HEK293 (cell line): ENCODE results near the gene CDK14.
A peak's percentile ranks its signal among the peaks of the same experiment; 100 is the strongest.

Experiments
- CTCF ChIA-PET: fragments of 350-600 bp; formaldehyde crosslinking; extraction: SDS; loops from one replicate; lab custom pipeline; 2021; ENCODE audit warnings: antibody characterized with exemption; lab: Yijun Ruan, JAX
- POLR2A ChIA-PET: fragments of 300-600 bp; formaldehyde crosslinking; extraction: SDS; loops from one replicate; lab custom pipeline; 2020; ENCODE audit warnings: antibody characterized with exemption, inconsistent platforms; lab: Yijun Ruan, JAX
- H3K27ac ChIP-seq: fragments of 200-500 bp; sonication (Bioruptor generic); 2 replicates; pipeline ENCODE4 v1.5.1; 2014; ENCODE audit warnings: low read depth, low read length, control low read depth, inconsistent platforms; ENCODE audit errors: extremely low read depth
- H3K36me3 ChIP-seq, 2 experiments: fragments of 200-500 bp in 1 of 2; sonication (Bioruptor generic) in 1 of 2; 1 replicate in 1 of 2; 2 replicates in 1 of 2; pipeline ENCODE4 v1.5.1; 2014 to 2017; ENCODE audit warnings: inconsistent platforms in 2 of 2, low read length in 2 of 2; ENCODE audit not compliant: control insufficient read depth in 2 of 2, insufficient read depth in 1 of 2
- H3K4me1 ChIP-seq: fragments of 200-500 bp; sonication (Bioruptor generic); 2 replicates; pipeline ENCODE4 v1.5.1; 2014; ENCODE audit warnings: mild to moderate bottlenecking, low read length, inconsistent platforms; ENCODE audit not compliant: control insufficient read depth, insufficient read depth
- H3K4me3 ChIP-seq: 2 replicates; pipeline ENCODE4 v1.5.1; 2011; ENCODE audit warnings: low read depth, mild to moderate bottlenecking, control low read depth, low read length, moderate library complexity
- H3K9me3 ChIP-seq: fragments of 200-500 bp; sonication (Bioruptor generic); 2 replicates; pipeline ENCODE4 v1.5.1; 2014; ENCODE audit warnings: low read depth, low read length, inconsistent platforms; ENCODE audit not compliant: control insufficient read depth, insufficient read depth
- EGR2 ChIP-seq: fragments of 450-650 bp; formaldehyde crosslinking; IDR thresholded peaks from 2 replicates; pipeline ENCODE4 v1.5.1; 2016; ENCODE audit warnings: low read depth, missing biosample characterization, missing genetic modification characterization
- PBX3 ChIP-seq: sonication (generic); formaldehyde crosslinking; IDR thresholded peaks from 2 replicates; pipeline ENCODE4 v1.8.1; 2022; ENCODE audit warnings: mild to moderate bottlenecking, moderate library complexity, missing genetic modification reagents
- PRDM10 ChIP-seq: fragments of 450-650 bp; formaldehyde crosslinking; IDR thresholded peaks from 2 replicates; pipeline ENCODE4 v1.5.1; 2016; ENCODE audit warnings: missing biosample characterization, missing genetic modification characterization
- SCRT1 ChIP-seq: fragments of 450-650 bp; formaldehyde crosslinking; IDR thresholded peaks from 2 replicates; pipeline ENCODE4 v1.5.1; 2016; ENCODE audit warnings: missing biosample characterization, missing genetic modification characterization, borderline replicate concordance
- ZFHX2 ChIP-seq: fragments of 450-650 bp; formaldehyde crosslinking; conservative IDR thresholded peaks from 2 replicates; pipeline ENCODE4 v1.5.1; 2016; ENCODE audit warnings: missing biosample characterization, missing genetic modification characterization
- ZFP41 ChIP-seq: fragments of 450-650 bp; formaldehyde crosslinking; IDR thresholded peaks from 2 replicates; pipeline ENCODE4 v1.5.1; 2016; ENCODE audit warnings: missing biosample characterization, missing genetic modification characterization, borderline replicate concordance
- ZFP69B ChIP-seq: fragments of 450-650 bp; formaldehyde crosslinking; IDR thresholded peaks from 2 replicates; pipeline ENCODE4 v1.5.1; 2016; ENCODE audit warnings: missing biosample characterization, missing genetic modification characterization
- ZNF16 ChIP-seq: fragments of 450-650 bp; formaldehyde crosslinking; IDR thresholded peaks from 2 replicates; pipeline ENCODE4 v1.5.1; 2016; ENCODE audit warnings: low read depth, missing biosample characterization, missing genetic modification characterization
- ZNF174 ChIP-seq: fragments of 450-650 bp; formaldehyde crosslinking; IDR thresholded peaks from 2 replicates; pipeline ENCODE4 v1.5.0; 2017; ENCODE audit warnings: missing biosample characterization, mild to moderate bottlenecking, missing genetic modification characterization
- ZNF341 ChIP-seq: fragments of 450-650 bp; formaldehyde crosslinking; IDR thresholded peaks from 2 replicates; pipeline ENCODE4; 2016; ENCODE audit warnings: low read depth, missing biosample characterization, missing genetic modification characterization
- ZNF426 ChIP-seq: fragments of 450-650 bp; formaldehyde crosslinking; IDR thresholded peaks from 2 replicates; pipeline ENCODE4 v1.5.1; 2017; ENCODE audit warnings: missing biosample characterization, missing genetic modification characterization, mild to moderate bottlenecking, inconsistent platforms, moderate library complexity
- ZNF433 ChIP-seq: fragments of 450-650 bp; formaldehyde crosslinking; IDR thresholded peaks from 2 replicates; pipeline ENCODE4 v1.5.1; 2016; ENCODE audit warnings: missing biosample characterization, missing genetic modification characterization, low read depth
- ZNF473 ChIP-seq: fragments of 450-650 bp; formaldehyde crosslinking; IDR thresholded peaks from 2 replicates; pipeline ENCODE4 v1.5.1; 2017; ENCODE audit warnings: missing biosample characterization, missing genetic modification characterization
- ZNF514 ChIP-seq: fragments of 450-650 bp; formaldehyde crosslinking; IDR thresholded peaks from 2 replicates; pipeline ENCODE4 v1.5.1; 2016; ENCODE audit warnings: missing biosample characterization, missing genetic modification characterization
- ZNF548 ChIP-seq: fragments of 450-650 bp; formaldehyde crosslinking; IDR thresholded peaks from 2 replicates; pipeline ENCODE4 v1.5.1; 2016; ENCODE audit warnings: missing biosample characterization, missing genetic modification characterization
- ZNF571 ChIP-seq: fragments of 450-650 bp; formaldehyde crosslinking; IDR thresholded peaks from 2 replicates; pipeline ENCODE4 v1.5.0; 2017; ENCODE audit warnings: missing biosample characterization, missing genetic modification characterization
- ZNF626 ChIP-seq: fragments of 450-650 bp; sonication (Bioruptor Pico); formaldehyde crosslinking; IDR thresholded peaks from 2 replicates; pipeline ENCODE4 v1.5.1; 2018; ENCODE audit warnings: missing biosample characterization, missing genetic modification characterization, inconsistent platforms
- ZNF629 ChIP-seq: fragments of 450-650 bp; formaldehyde crosslinking; IDR thresholded peaks from 2 replicates; pipeline ENCODE4 v1.5.1; 2017; ENCODE audit warnings: missing biosample characterization, missing genetic modification characterization
- ZNF785 ChIP-seq: fragments of 450-650 bp; formaldehyde crosslinking; IDR thresholded peaks from 2 replicates; pipeline ENCODE4 v1.5.1; 2016; ENCODE audit warnings: missing biosample characterization, missing genetic modification characterization
- TF ChIP-seq, protein P1 (sequence below): fragments of 450-650 bp; formaldehyde crosslinking; IDR thresholded peaks from 2 replicates; pipeline ENCODE4 v1.5.1; 2016; ENCODE audit warnings: missing biosample characterization, missing genetic modification characterization

CDK14 gene

GRCh38 chr7:91083855-91084644, 487.9 kb downstream of the CDK14 start:
- no peak for TF ChIP-seq ZNF16 (tag by site-specific recombination)
- peak; percentile 71 for TF ChIP-seq ZFHX2 (tag by site-specific recombination)
- peak; percentile 56 for TF ChIP-seq EGR2
- TF ChIP-seq, all 188 proteins: peak for 2
- Histone ChIP-seq H3K36me3 (no peaks in the 10 kb centered on the region), H3K4me3 (no peak overlapping the region), H3K4me1 (no peaks in the 10 kb centered on the region), H3K27ac (no peak overlapping the region), H3K9me3 (no peaks in the 10 kb centered on the region)
- CTCF ChIA-PET: interaction anchor here (1.5 kb wide), 1 partner anchor 13 kb away, joined by 3 read pairs; no protein-coding TSS in a partner anchor
- POLR2A ChIA-PET: no interaction called here

- CTCF ChIA-PET: no interaction called here
- Histone ChIP-seq H3K27ac (no peak overlapping the region), H3K36me3 (no peaks in the 10 kb centered on the region), H3K4me1 (no peaks in the 10 kb centered on the region), H3K4me3 (no peak overlapping the region), H3K9me3 (no peaks in the 10 kb centered on the region)
- POLR2A ChIA-PET: no interaction called here
- no peak for TF ChIP-seq ZNF433 (tag by site-specific recombination)
- no peak for TF ChIP-seq ZNF785 (tag by site-specific recombination)
- no peak for TF ChIP-seq PBX3 (CRISPR knock-in tag)
These were observed 489.1 kb downstream of the CDK14 start for GRCh38 chr7:91085175-91085574.

- ChIA-PET CTCF (interaction anchor here (0.6 kb wide), 1 partner anchor 178 kb away, joined by 4 read pairs; no protein-coding TSS in a partner anchor), POLR2A (no interaction called here)
- no peak overlapping the region for H3K27ac ChIP-seq
- no peak overlapping the region for H3K4me3 ChIP-seq
- H3K4me1 ChIP-seq: no peaks in the 10 kb centered on the region
- no peaks in the 10 kb centered on the region for H3K36me3 ChIP-seq
- TF ChIP-seq ZNF341 (tag by site-specific recombination): peak; percentile 26; the same call in 1 of the 2 replicates
- TF ChIP-seq SCRT1 (tag by site-specific recombination): no peak
- H3K9me3 ChIP-seq: no peaks in the 10 kb centered on the region
These were observed 490.1 kb downstream of the CDK14 start for GRCh38 chr7:91086200-91086599.

- Histone ChIP-seq H3K4me3 (no peak overlapping the region), H3K36me3 (no peaks in the 10 kb centered on the region), H3K9me3 (no peaks in the 10 kb centered on the region), H3K4me1 (no peaks in the 10 kb centered on the region), H3K27ac (no peak overlapping the region)
- ChIA-PET CTCF (interaction anchor here (0.6 kb wide), 1 partner anchor 611 kb away, joined by 4 read pairs; no protein-coding TSS in a partner anchor), POLR2A (no interaction called here)
- TF ChIP-seq ZNF626 (tag by site-specific recombination): no peak
- no peak for TF ChIP-seq ZNF629 (tag by site-specific recombination)
- TF ChIP-seq ZNF514 (tag by site-specific recombination): no peak
- no peak for TF ChIP-seq ZFP69B (tag by site-specific recombination)
- TF ChIP-seq, protein P1, sequence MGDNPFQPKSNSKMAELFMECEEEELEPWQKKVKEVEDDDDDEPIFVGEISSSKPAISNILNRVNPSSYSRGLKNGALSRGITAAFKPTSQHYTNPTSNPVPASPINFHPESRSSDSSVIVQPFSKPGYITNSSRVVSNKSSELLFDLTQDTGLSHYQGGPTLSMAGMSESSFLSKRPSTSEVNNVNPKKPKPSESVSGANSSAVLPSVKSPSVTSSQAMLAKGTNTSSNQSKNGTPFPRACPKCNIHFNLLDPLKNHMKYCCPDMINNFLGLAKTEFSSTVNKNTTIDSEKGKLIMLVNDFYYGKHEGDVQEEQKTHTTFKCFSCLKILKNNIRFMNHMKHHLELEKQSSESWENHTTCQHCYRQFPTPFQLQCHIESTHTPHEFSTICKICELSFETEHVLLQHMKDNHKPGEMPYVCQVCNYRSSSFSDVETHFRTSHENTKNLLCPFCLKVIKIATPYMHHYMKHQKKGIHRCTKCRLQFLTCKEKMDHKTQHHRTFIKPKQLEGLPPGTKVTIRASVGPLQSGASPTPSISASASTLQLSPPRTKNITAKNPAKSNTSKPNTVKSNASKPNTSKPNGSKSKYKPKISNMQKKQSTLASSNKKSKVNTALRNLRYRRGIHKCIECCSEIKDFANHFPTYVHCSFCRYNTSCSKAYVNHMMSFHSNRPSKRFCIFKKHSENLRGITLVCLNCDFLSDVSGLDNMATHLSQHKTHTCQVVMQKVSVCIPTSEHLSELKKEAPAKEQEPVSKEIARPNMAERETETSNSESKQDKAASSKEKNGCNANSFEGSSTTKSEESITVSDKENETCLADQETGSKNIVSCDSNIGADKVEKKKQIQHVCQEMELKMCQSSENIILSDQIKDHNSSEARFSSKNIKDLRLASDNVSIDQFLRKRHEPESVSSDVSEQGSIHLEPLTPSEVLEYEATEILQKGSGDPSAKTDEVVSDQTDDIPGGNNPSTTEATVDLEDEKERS: no peak
- TF ChIP-seq ZNF473 (tag by site-specific recombination): no peak
- TF ChIP-seq ZNF174 (tag by site-specific recombination): no peak
- no peak for TF ChIP-seq PRDM10 (tag by site-specific recombination)
- no peak for TF ChIP-seq ZNF426
- no peak for TF ChIP-seq ZFP41
- TF ChIP-seq ZNF548 (tag by site-specific recombination): no peak
- TF ChIP-seq ZNF571: no peak
These were observed 492.0 kb downstream of the CDK14 start for GRCh38 chr7:91088156-91088555.
